DOHH2 (cell line): ENCODE results near the gene TLNRD1.

Source experiments
- CTCF ChIP-seq: fragments of 200-600 bp; sonication (generic); IDR thresholded peaks from one replicate; pipeline ENCODE4 v1.5.1; 2014; ENCODE audit warnings: antibody characterized with exemption, mild to moderate bottlenecking, low read depth, low read length; ENCODE audit not compliant: poor library complexity, severe bottlenecking
- EZH2phosphoT487 ChIP-seq: fragments of 200-600 bp; sonication (generic); IDR thresholded peaks from 2 replicates; pipeline ENCODE4 v1.6.1; 2017; ENCODE audit warnings: borderline replicate concordance, mild to moderate bottlenecking, antibody characterized with exemption, low read length, moderate library complexity, mixed read lengths

- TF ChIP-seq CTCF (no peak), EZH2phosphoT487 (no peak)
Observed at GRCh38 chr15:80999623-81000036, 1.1 kb upstream of the TLNRD1 start.
